Measurements from ENCODE around the gene GPR17.

GPR17 gene

GRCh38 chr2:127656569-127657231 is 10.7 kb downstream of the GPR17 start:
- DNase-seq: no peak

DNA sequence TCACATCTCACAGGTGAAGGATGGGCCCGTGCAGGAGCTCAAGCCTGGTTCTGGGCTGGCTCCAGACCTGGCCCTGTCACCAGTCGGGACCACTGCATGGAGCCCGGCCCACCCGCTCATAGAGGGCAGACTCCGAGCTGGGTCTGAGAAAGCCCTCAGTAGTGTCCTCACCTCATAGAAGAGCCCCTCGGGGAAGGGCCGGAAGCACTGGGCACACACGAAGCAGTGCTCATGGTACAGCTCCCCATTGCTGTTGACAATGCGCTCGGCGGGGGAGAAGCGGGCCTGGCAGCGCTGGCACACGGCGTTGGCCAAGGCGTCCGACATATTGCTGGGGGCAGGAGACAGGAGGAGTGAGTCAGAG is 11.3 kb downstream of the GPR17 start:
- DNase-seq: no peak

DNA sequence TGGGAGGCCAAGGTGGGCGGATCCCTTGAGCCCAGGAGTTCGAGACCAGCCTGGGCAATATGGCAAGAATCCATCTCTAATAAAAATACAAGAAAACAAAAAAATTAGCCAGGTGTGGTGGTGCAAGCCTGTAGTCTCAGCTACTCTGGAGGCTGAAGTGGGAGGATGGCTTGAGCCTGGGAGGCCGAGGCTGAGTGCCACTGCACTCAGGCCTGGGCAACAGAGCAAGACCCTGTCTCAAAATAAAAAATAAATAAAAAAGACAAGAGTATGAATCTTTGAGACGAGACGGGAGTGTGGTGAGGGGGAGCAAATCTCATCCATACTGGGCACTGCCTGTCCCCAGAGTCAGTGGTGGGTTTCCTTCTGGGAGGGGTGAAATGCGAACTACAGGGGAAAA is 12.2 kb downstream of the GPR17 start:
- DNase-seq: no peak

- no peak for DNase-seq
Observed at GRCh38 chr2:127658641-127659407, 12.9 kb downstream of the GPR17 start.

GRCh38 chr2:127659408-127660290 is 13.7 kb downstream of the GPR17 start:
- no peak for DNase-seq

GRCh38 chr2:127660291-127660578 is 14.3 kb downstream of the GPR17 start:
- DNase-seq: no peak

GRCh38 chr2:127661072-127661649 is 15.2 kb downstream of the GPR17 start:
- DNase-seq: no peak

DNA sequence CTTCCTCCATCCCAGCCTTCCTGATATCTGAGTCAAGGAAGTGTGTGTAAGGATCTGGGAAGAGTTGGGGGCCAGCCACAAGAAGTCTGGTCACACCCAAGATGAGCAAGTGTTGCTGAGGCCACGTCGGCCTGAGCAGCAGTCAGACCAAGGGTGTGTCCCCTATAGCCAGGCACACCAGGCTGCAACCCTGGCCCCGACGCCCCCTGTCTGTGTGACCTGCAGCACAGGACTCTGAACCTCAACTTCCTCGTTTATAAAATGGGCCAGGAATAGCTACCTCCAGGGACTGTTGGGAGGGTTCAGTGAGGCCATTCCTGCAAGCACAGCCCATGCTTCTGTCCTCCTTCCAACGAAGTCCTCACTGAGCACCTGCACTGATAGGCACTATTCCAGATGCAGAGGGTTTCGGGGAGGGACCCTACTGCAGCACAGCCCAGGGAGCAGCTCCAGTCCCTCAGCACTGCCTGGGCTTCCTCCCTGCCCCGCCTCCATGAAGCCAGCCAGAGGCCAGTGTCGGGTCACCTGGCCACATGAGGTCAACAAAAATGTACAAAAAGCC is 16.1 kb downstream of the GPR17 start:
- DNase-seq: no peak

- no peak for DNase-seq
Observed at GRCh38 chr2:127662937-127663565, 17.1 kb downstream of the GPR17 start.

- no peak for DNase-seq
Observed at GRCh38 chr2:127663566-127664064, 17.7 kb downstream of the GPR17 start.

- DNase-seq: no peak
Observed at GRCh38 chr2:127664065-127664894, 18.3 kb downstream of the GPR17 start.

- DNase-seq: no peak
Observed at GRCh38 chr2:127664895-127665225, 18.9 kb downstream of the GPR17 start.

DNA sequence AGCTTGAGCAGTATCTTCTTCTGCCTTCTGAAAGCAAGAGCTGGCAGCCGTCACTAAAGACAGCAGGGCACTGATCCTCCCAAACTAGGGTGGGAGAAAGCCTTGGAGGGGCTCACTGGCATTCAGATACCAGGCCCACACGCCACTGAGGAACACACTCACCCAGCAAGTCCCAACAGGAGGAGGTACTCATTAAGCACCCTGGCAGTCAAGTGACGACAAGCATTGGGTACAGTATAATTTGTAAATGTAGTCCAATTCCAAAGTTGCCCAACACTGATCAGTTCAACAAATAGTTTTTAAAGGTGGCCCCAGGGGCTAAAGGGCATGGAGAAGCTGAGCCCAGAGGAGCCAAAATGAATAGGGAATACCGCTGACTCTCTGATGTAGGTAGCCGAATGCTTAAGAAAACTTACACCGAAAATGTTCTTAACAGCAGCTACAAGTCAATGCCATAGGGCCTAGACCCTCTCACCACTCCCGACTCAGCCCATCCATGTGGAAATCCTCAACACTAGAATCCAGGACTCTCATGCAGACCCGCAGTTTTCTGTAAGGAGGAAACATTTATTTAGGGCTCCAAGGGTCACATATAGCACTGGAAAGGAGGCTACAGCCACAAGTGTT is 19.4 kb downstream of the GPR17 start:
- DNase-seq: no peak

DNA sequence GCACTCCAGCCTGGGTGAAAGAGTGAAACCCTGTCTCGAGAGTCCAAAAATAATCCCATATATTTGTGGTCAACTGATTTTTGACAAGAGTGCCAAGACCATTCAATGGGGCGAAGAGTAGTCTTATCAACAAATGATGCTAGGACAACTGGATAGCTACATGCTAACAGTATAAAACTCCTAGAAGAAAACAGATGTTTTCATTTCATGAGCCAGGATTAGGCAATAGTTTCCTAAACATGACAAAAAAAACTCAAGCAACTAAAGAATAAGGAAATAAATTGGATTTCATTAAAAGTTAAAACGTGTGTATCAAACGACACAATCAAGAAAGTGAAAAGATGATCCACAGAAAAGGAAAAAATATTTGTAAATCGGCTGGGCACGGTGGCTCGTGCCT is 23.1 kb downstream of the GPR17 start:
- DNase-seq: no peak

- no peak for DNase-seq
Observed at GRCh38 chr2:127670055-127670956, 24.4 kb downstream of the GPR17 start.

DNA sequence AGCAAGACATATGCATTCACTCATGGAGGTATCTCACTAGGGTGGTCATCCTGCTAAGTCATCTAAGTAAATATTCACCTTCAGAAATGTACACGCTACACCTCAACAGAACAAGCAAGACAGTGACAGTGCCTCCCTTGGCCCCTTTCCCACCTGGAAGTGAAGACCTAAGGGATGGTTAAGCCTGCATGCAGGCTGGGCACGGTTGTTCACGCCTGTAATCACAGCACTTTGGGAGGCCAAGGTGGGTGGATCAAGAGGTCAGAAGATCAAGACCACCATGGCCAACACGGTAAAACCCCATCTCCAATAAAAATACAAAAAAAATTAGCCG is 25.0 kb downstream of the GPR17 start:
- no peak for DNase-seq

GRCh38 chr2:127671557-127672302 is 25.8 kb downstream of the GPR17 start:
- no peak for DNase-seq

DNA sequence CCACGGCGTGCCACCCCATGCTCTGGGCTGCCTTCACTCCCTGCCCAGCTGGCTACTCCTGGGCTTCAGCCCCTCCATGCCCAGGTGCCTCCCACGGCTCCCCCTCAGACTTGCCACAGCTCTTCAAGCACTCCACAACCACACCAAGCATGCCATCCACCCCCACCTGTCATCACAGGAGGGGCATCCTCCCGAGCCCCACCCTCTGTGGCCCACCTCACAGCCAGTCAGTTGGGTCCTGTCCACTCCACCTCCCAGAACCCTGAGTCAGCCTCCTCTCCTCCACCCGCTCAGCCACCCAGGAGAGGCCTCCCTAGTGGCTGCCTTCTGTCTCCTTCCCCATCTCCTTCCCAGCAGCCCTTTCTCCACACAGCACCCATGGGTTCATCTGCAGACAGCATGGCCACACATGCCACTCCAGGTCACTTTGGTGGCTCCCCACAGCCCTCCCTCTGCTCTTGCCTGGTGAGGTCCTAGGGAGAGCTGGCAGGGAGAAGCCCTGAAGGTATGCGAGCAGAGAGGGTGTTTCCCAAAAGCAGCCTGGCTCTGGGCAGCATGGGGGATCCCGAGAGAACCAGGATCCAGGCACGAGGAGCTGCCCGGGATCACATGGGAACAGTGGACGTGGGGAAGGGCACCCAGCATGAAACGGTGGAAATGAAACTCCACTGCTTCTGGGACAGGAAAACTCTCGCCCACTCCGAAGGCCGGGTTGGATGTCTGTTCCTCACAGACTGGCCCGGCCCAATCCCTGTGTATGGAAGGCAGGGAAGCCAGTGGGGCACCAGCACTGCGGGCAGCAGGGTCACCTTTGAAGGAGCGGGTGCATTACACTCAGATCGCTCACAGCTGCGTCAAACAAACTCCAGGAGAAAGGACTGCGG is 26.6 kb downstream of the GPR17 start:
- DNase-seq: no peak

Measured in CD4-positive, alpha-beta T cell treated with Interleukin-10 for 1 hour (primary cell).